Fibroblast of the conjunctiva (primary cell): Measurements from ENCODE around the gene OR5K1.

Experiments used
- DNase-seq: peaks from one replicate; pipeline ENCODE4 v3.0.0-alpha.2; 2010; ENCODE audit warnings: low read depth

The OR5K1 gene

GRCh38 chr3:98462901-98463300, at the start of gene OR5K1:
Gene OR5K1 (plus strand): TSS chr3:98463201. CDS start chr3:98469577, 6,376 bp downstream.
- no peak for DNase-seq

- DNase-seq, result no peak
These were observed 30.4 kb upstream of the OR5K1 start for GRCh38 chr3:98432575-98432974.

DNA sequence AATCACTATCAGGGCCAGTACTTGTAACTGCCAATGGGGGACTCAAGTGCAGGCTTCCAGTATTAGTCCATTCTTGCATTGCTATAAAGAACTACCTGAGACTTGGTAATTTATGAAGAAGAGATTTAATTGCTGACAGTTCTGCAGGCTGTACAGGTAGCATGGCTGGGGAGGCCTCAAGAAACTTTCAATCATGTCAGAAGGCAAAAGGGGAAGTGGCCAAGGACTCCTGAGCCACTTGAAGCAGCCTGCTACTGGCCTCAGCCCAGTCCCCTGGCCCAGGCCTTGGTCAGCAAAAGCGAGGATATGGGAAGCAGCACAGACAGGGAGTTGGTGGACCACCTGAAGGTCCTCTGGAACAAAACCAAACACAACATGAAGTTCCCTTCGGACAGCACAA, 29.2 kb upstream of the OR5K1 start:
- DNase-seq, result no peak

DNA sequence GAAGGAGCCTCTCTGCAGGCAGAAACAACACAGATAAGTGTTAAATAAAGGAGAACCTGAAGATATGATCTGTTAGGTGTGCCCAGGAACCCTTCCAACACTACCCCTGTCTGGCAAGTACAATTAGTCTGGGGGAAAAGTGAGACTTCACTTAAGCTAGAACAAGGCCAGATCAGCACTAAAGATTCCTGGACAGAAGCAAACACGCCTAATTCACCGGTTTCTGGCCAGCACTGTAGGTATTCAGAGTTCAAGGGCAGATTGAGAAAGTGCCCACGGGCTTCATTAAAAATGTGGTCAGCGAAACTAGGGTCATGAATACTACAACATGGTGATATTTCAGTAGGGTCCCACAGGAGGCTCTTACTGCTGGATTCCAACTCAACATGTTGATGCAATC, 28.6 kb upstream of the OR5K1 start:
- DNase-seq, result no peak

DNA sequence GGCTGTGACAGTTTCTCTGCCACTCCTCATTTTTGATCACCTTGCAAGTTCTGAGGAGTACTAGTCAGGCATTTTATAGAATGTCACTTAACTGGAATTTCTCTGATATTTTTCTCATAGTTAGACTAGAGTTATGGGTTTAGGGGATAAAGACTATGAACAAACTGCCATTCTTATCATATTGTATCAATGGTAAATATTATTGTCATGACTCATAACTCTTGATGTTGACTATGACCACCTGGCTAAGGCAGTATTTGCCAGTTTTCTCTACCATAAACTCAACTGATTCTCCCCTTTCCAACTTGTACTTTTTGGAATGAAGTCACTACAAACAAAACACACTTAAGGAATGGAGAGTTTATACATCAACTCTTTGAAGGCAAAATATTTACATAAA, 22.7 kb upstream of the OR5K1 start:
- no peak for DNase-seq

GRCh38 chr3:98445949-98446406, 17.0 kb upstream of the OR5K1 start:
- no peak for DNase-seq

DNA sequence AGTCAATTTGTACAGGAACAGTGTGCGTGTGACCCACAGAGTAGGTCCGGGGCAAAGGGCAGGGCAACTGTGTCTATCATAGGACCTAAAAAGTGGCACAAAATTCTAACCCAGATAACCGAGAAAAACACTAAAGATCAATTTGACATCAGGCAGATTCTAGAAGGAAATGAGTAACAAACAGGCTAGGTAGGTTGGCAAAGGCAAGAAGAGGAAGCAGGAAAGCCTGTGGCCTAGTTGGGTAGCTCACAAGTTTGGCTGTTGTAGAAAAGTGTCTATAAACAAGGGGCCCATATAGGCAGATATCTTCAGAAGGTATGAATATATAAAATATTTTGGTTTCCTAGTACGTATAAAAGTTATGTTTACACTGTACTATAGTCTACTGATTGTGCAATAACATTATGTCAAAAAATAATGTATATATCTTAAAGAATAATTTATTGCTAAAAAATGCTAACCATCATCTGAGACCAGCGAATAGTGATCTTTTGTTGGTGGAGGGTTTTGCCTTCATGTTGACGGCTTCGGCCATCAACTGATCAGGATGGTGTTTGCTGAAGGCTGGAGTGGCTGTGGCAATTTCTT, 13.3 kb upstream of the OR5K1 start:
- no peak for DNase-seq

GRCh38 chr3:98450372-98450771, 12.6 kb upstream of the OR5K1 start:
- no peak for DNase-seq

GRCh38 chr3:98453827-98454226, 9.2 kb upstream of the OR5K1 start:
- DNase-seq, result no peak

GRCh38 chr3:98454929-98455328, 8.1 kb upstream of the OR5K1 start:
- DNase-seq, result no peak

DNA sequence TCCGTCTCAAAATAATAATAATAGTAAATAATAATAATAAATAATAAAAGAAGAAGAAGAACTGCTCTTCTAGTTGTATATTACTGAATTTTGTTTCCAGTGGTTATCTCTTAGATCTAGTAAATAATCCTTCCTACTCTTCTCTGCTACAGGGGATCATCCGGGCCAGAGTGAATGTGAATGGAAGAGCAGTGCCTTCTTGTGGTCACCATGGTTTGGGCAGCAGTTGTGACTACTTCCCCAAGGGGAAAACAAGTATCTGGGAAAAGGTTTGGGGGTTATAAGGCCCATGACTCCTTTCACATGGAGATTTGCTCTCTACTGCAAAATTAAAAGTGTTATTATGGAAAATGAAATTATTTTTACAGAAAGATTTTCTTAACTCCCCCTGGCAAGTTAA, 5.5 kb upstream of the OR5K1 start:
- DNase-seq, result no peak

GRCh38 chr3:98460220-98460619, 2.8 kb upstream of the OR5K1 start:
- no peak for DNase-seq

DNA sequence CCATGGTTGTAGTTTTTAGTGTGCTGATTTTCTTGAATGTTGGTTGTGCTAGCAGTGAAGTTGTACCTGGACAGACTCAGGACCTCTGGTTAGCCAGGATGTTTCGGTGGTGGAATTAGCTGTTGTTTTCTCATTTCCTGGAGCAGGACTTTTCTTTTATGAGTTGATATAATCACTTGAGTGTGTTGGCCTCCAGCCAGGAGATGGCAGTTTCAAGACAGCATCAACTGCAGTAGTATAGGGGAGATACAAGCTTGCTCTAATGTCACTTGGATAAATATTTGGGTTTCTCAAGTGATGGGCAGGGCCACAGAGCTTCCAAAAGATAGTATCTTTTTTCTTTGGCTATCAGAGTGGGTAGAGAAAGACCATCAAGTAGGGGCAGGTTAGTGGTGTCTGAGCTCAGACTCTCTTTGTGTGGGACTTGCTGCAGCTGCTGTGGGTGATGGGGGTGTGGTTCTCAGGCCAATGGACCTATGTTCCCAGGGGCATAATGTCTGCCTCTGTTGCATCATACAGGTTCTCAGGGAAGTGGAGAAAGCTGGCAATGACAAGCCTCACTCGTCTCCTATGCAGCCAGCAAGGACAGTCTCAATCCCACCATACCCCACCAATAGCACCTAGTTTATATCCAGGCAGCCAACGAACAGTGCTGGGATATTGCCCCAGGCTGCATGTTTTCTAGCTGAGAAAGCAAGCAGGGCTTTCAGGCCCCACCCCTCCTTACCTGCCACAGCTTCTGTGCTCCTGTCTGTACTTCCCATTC, 19.9 kb downstream of the OR5K1 start:
- DNase-seq, result no peak

- no peak for DNase-seq
These were observed 20.6 kb downstream of the OR5K1 start for GRCh38 chr3:98483626-98484025.

DNA sequence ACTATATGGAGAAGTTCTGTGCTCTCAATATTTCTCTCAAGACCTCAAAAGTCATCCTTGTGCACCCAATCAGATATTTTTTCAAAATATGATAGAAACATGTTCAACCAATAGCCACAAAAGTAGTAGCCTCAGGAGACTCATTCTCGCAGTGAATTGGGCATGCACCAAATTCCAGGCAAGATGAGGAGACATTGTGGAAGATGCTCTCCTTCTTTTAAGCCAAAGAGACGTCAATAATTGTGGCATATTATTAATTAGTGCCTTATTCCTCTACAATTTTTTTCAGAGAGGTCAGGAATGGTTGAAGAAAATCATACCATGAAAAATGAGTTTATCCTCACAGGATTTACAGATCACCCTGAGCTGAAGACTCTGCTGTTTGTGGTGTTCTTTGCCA, 34.4 kb downstream of the OR5K1 start, which contains the start of gene OR5K2:
TSS of gene OR5K2 (plus strand) at position 301 of the 400 bp plus-strand sequence. CDS start at position 301, 0 bp downstream.
- DNase-seq, result no peak

DNA sequence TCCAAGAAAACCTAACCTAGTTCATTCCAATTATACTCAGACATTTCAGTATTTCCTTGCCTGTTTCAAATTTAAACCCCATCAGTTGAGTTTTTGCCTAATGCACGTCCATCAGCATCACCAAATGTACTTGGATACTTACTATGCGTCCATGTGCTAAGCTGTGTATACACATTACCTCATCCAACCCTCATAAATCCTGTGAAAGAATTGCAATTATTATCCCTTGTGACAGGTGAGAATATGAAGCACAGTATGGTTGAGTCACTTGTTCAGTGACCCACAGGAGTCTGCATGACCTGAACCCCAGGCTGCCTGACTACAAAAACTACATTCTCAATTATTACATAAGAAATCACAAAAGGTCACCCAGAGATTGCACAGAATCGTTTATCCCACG, 37.0 kb downstream of the OR5K1 start:
- DNase-seq, result no peak

- DNase-seq, result no peak
These were observed 38.3 kb downstream of the OR5K1 start for GRCh38 chr3:98501270-98501669.

- no peak for DNase-seq
These were observed 39.0 kb downstream of the OR5K1 start for GRCh38 chr3:98501863-98502576.

DNA sequence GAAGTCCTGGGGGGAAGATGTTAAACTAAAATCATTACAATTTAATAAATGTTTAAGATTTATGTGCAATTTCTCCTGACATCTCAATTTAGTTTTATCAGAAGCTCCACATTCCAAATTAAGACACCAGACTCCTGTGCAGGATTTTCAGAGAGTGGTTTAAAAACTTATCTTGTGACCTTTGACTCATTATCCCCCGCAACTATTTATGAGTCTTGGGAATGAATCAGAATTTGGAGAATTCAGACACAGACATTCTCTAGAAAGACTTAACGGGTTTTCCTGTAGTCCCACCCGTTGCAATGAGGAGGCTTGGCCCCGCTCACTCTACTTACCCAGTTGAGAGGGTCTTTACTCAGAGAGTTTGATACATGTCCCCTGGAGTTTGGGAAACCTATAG, 41.5 kb downstream of the OR5K1 start:
- no peak for DNase-seq

GRCh38 chr3:98508582-98508981, 45.6 kb downstream of the OR5K1 start:
- no peak for DNase-seq

DNA sequence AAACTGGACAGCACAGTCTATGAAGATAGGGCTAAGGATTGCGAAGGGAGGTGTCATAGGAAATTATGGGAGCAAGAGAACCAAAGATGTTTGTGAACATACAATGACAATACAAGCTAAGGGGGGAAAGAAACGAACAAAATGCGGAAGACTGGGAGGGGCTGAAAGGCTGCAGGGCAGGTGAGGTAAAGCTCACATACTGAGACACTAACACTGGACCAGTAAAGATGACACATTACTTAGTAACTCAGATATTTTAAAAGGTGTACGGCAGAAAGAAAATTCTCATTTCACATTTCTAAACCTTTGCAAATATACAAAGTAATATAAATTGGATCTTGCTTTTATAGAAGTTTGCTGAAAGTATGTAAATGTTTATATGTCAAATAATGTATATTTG, 49.6 kb downstream of the OR5K1 start:
- DNase-seq, result no peak

DNA sequence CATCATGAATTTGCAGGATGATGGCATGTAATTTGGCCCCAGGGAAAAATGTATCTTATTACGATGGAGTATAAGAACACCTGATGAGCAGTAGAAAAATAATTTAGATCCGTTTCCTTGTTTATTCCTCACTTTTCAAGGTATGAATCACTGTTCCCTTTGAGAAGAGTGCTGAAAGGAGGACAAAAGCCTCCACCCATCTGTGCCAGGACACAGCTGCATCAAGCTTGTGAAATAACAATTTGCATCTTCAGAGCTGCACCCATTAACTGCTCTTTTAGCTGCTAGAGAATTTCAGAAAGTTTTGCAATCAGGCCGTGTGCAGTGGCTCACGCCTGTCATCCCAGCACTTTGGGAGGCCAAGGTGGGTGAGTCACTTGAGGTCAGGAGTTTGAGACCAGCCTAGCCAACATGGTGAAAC, 50.1 kb downstream of the OR5K1 start:
- DNase-seq, result peak; percentile 29

DNA sequence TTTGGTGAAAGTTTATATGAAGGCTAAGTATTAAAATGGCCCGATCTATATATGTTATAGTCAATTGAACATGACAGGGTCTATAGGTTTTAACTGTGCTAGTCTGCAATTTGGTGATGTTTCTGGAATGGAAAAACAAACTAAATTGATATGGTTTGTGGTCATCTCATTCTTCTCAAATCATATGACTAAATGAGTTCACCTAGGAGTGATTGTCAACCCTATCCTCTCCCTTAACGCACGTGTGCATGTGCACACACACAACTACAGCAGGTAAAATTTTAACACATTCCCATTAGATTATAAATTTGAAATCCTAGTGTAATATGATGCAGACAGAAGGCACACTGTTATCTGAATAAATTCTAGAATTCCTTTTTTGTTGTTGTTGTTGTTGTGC, 50.7 kb downstream of the OR5K1 start:
- DNase-seq, result no peak
